ENCODE measurements around the gene MAFG. TPM values are rescaled to one million over a fixed set of nuclear protein-coding genes. Genes with fewer than 3 reads are reported as not detected.

Gene MAFG
- total and polyA plus RNA-seq, 2 donors (not counting 3 experiments of a cell fraction or from before 2014, with no cell fraction given): 27.6 to 35.0 TPM

DNA sequence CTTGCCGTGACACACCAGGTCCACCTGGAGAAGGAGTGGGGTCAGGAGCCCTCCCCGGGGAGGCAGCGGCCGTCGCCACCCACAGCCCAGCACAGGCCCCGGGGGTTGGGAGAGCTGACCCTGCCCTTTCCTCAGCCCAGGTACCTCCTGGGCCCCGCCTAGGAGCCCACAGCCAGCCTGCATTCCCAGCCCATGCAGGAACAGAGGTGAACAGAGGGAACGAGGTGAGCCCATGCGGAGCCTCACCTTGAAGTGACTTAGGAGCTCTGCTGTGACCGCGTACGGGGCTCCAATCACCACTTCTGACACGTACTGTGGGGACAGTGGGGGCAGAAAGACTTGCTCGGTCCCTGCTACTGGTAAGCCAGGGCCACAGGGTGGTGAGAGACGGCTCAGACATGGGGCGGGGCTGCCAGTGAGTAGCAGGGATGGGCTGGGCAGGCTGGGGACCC, 22.1 kb downstream of the MAFG start:
- dilution Hi-C loops (cut with MboI; ENCODE audit: extremely low pct_ligation_motif_present, low sequenced_read_pairs): no loop called here
- no peak overlapping the region for H3K4me3 ChIP-seq (replicated peaks in 1 of 3; ENCODE audit: insufficient read depth in 1 of 3, low read depth in 1 of 3, low read length in 3 of 3)
- DNase-seq (ENCODE audit: low read depth, low spot score) (no peak), FAIRE-seq (no peak)
- no peaks in the 10 kb centered on the region for H3K79me2 ChIP-seq (ENCODE audit: control insufficient read depth, insufficient read depth, low read length)
- no peak overlapping the region for H3K27ac ChIP-seq (ENCODE audit: insufficient read depth, low read depth, low read length)
- CTCF ChIA-PET: no interaction called here
- H3K36me3 ChIP-seq (ENCODE audit: control insufficient read depth in 2 of 2, extremely low read depth in 1 of 2, insufficient read depth in 2 of 2, low read length in 2 of 2): peaks cover 0 to 3% of the 10 kb centered on the region in 2 experiments
- H4K20me1 ChIP-seq (replicated peaks; ENCODE audit: control insufficient read depth, extremely low read depth, insufficient read depth, low read length): no peaks in the 10 kb centered on the region
- H3K4me1 ChIP-seq (ENCODE audit: control insufficient read depth, extremely low read depth, insufficient read depth, low read length): peaks cover 8% of the 10 kb centered on the region
- no peak overlapping the region for H3K4me2 ChIP-seq (ENCODE audit: insufficient read depth, low read length)
- TF ChIP-seq EZH2 (IDR thresholded peaks at IDR 0.05; ENCODE audit: borderline replicate concordance, low read depth, low read length, severe bottlenecking): no peak
- no peak for TF ChIP-seq FOS (IDR thresholded peaks at IDR 0.05; ENCODE audit: borderline replicate concordance, insufficient read depth, low read length)
- no peak for TF ChIP-seq MYC (IDR thresholded peaks at IDR 0.05; ENCODE audit: low read depth, low read length)
- TF ChIP-seq, protein P1, sequence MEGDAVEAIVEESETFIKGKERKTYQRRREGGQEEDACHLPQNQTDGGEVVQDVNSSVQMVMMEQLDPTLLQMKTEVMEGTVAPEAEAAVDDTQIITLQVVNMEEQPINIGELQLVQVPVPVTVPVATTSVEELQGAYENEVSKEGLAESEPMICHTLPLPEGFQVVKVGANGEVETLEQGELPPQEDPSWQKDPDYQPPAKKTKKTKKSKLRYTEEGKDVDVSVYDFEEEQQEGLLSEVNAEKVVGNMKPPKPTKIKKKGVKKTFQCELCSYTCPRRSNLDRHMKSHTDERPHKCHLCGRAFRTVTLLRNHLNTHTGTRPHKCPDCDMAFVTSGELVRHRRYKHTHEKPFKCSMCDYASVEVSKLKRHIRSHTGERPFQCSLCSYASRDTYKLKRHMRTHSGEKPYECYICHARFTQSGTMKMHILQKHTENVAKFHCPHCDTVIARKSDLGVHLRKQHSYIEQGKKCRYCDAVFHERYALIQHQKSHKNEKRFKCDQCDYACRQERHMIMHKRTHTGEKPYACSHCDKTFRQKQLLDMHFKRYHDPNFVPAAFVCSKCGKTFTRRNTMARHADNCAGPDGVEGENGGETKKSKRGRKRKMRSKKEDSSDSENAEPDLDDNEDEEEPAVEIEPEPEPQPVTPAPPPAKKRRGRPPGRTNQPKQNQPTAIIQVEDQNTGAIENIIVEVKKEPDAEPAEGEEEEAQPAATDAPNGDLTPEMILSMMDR (IDR thresholded peaks at IDR 0.05; ENCODE audit: extremely low read depth in 1 of 2, insufficient read depth in 1 of 2, low read depth in 1 of 2, low read length in 2 of 2): no peak
- no peak for TF ChIP-seq POLR2AphosphoS5 (IDR thresholded peaks at IDR 0.05; ENCODE audit: insufficient read depth, low read depth, low read length)
- TF ChIP-seq POLR2A (IDR thresholded peaks at IDR 0.05; ENCODE audit: low read depth, low read length): no peak
- TF ChIP-seq JUN (IDR thresholded peaks at IDR 0.05; ENCODE audit: borderline replicate concordance, insufficient read depth, insufficient read length, low read depth): no peak
- TF ChIP-seq, protein P2, sequence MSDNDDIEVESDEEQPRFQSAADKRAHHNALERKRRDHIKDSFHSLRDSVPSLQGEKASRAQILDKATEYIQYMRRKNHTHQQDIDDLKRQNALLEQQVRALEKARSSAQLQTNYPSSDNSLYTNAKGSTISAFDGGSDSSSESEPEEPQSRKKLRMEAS (IDR thresholded peaks at IDR 0.05; ENCODE audit: insufficient read depth, insufficient read length): no peak
- TF ChIP-seq GATA2 (IDR thresholded peaks at IDR 0.05; ENCODE audit: insufficient read depth, insufficient read length, low read depth, low read length): no peak
- intact Hi-C loops (cut with micrococcal nuclease): no loop called here
- H2AFZ ChIP-seq (ENCODE audit: low read depth, low read length): no peak overlapping the region
- no peaks in the 10 kb centered on the region for H3K27me3 ChIP-seq (ENCODE audit: control insufficient read depth in 2 of 2, insufficient read depth in 2 of 2, low read length in 2 of 2)
- no peak overlapping the region for H3K9ac ChIP-seq (replicated peaks; ENCODE audit: extremely low read depth, insufficient read depth, low read length)
- POLR2A ChIA-PET: no interaction called here
- no TSS peak for BruUV-seq (replicated peaks)
- no peaks in the 10 kb centered on the region for H3K9me1 ChIP-seq (replicated peaks; ENCODE audit: control insufficient read depth, extremely low read depth, insufficient read depth, low read length)
- no peaks in the 10 kb centered on the region for H3K9me3 ChIP-seq (replicated peaks; ENCODE audit: control insufficient read depth, insufficient read depth, low read length)

Measured in endothelial cell of umbilical vein (primary cell).